ENCODE measurements around the gene GBX2. TPM values are rescaled to one million over a fixed set of nuclear protein-coding genes. Genes with fewer than 3 reads are reported as not detected.

The GBX2 gene
- total RNA-seq, 1 experiment from 2014 or later = 5.9 TPM

- H3K4me3 ChIP-seq (replicated peaks in 1 of 2; ENCODE audit: low read depth in 1 of 2, low read length in 2 of 2) = peak overlapping the region; percentile 61 to 93
- ChIA-PET CTCF (no interaction called here), POLR2A (no interaction called here)
These were observed 2.1 kb downstream of the GBX2 start for GRCh38 chr2:236165842-236166795.

More at GRCh38 chr2:236165842-236166795, 2.1 kb downstream of the GBX2 start:
- Histone ChIP-seq H3K27ac (ENCODE audit: low read depth, low read length) (no peak overlapping the region), H3K79me2 (ENCODE audit: insufficient read depth, low read length) (peaks cover 31% of the 10 kb centered on the region), H2AFZ (ENCODE audit: low read depth, low read length, poor library complexity, severe bottlenecking) (no peak overlapping the region), H3K4me2 (ENCODE audit: low read length) (peak overlapping the region; percentile 95), H3K4me1 (ENCODE audit: control insufficient read depth in 1 of 2, insufficient read depth in 2 of 2, low read length in 2 of 2) (peaks cover 0 to 27% of the 10 kb centered on the region in 2 experiments; a peak in 1 of 4 replicates), H3K9me2 (ENCODE audit: insufficient read depth) (no peaks in the 10 kb centered on the region), H3K27me3 (ENCODE audit: insufficient read depth, low read length) (no peaks in the 10 kb centered on the region), H3K9ac (ENCODE audit: low read length) (peak overlapping the region; percentile 95), H3K36me3 (ENCODE audit: control insufficient read depth in 1 of 2, insufficient read depth in 2 of 2, low read length in 2 of 2) (peaks cover 0 to 14% of the 10 kb centered on the region in 2 experiments; a peak in 1 of 4 replicates), H3K9me3 (ENCODE audit: control insufficient read depth in 1 of 2, insufficient read depth in 1 of 2, low read depth in 1 of 2, low read length in 2 of 2) (no peaks in the 10 kb centered on the region), H4K20me1 (ENCODE audit: insufficient read depth) (no peaks in the 10 kb centered on the region)
- RAD21 ChIA-PET (ENCODE audit: low non-redundant PET in 1 of 2, low total read pairs in 2 of 2, uncharacterized antibody in 2 of 2, unreplicated experiment in 2 of 2) = no interaction called here
- ATAC-seq (no peak), DNase-seq (ENCODE audit: low read depth, low spot score) (no peak)
- BruUV-seq (replicated peaks) = no TSS peak
- intact Hi-C loops (cut with micrococcal nuclease) = no loop called here
- no peak for TF ChIP-seq SIN3A (IDR thresholded peaks at IDR 0.05; ENCODE audit: low read depth)
- TF ChIP-seq, protein P1, sequence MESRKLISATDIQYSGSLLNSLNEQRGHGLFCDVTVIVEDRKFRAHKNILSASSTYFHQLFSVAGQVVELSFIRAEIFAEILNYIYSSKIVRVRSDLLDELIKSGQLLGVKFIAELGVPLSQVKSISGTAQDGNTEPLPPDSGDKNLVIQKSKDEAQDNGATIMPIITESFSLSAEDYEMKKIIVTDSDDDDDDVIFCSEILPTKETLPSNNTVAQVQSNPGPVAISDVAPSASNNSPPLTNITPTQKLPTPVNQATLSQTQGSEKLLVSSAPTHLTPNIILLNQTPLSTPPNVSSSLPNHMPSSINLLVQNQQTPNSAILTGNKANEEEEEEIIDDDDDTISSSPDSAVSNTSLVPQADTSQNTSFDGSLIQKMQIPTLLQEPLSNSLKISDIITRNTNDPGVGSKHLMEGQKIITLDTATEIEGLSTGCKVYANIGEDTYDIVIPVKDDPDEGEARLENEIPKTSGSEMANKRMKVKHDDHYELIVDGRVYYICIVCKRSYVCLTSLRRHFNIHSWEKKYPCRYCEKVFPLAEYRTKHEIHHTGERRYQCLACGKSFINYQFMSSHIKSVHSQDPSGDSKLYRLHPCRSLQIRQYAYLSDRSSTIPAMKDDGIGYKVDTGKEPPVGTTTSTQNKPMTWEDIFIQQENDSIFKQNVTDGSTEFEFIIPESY (IDR thresholded peaks at IDR 0.05; ENCODE audit: extremely low read depth, insufficient replicate concordance, low read length) = no peak
- TF ChIP-seq, protein P2, sequence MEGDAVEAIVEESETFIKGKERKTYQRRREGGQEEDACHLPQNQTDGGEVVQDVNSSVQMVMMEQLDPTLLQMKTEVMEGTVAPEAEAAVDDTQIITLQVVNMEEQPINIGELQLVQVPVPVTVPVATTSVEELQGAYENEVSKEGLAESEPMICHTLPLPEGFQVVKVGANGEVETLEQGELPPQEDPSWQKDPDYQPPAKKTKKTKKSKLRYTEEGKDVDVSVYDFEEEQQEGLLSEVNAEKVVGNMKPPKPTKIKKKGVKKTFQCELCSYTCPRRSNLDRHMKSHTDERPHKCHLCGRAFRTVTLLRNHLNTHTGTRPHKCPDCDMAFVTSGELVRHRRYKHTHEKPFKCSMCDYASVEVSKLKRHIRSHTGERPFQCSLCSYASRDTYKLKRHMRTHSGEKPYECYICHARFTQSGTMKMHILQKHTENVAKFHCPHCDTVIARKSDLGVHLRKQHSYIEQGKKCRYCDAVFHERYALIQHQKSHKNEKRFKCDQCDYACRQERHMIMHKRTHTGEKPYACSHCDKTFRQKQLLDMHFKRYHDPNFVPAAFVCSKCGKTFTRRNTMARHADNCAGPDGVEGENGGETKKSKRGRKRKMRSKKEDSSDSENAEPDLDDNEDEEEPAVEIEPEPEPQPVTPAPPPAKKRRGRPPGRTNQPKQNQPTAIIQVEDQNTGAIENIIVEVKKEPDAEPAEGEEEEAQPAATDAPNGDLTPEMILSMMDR (IDR thresholded peaks at IDR 0.05 in 2 of 3, conservative IDR thresholded peaks at IDR 0.05 in 1 of 3; ENCODE audit: borderline replicate concordance in 1 of 3, insufficient read depth in 1 of 3, low read depth in 2 of 3, low read length in 2 of 3) = no peak
- TF ChIP-seq ZNF274 (IDR thresholded peaks at IDR 0.05; ENCODE audit: low read depth, low read length) = no peak
- no peak for TF ChIP-seq TCF7L2 (IDR thresholded peaks at IDR 0.05; ENCODE audit: borderline replicate concordance, extremely low read depth, insufficient read depth, insufficient read length)
- no peak for TF ChIP-seq ZFX (IDR thresholded peaks at IDR 0.05)
- no peak for TF ChIP-seq POLR2A (IDR thresholded peaks at IDR 0.05; ENCODE audit: borderline replicate concordance, extremely low read depth, insufficient read depth, insufficient read length)
- TF ChIP-seq RAD21 (IDR thresholded peaks at IDR 0.05; ENCODE audit: low read depth) = no peak
